ENCODE measurements around the gene PIGV. TPM values are rescaled to one million over a fixed set of nuclear protein-coding genes. Genes with fewer than 3 reads are reported as not detected.
"Not testable (repeated sequence)": the region's sequence is repeated elsewhere in the genome, so short reads cannot be mapped to it uniquely, and the experiment has no call there.

PIGV gene
- polyA plus RNA-seq, 3 donors = 17.7 to 19.9 (median 19.2) TPM

- DNase-seq (ENCODE audit: low read depth in 3 of 3, low spot score in 2 of 3) = no peak
Observed at GRCh38 chr1:26829184-26829911, 41.6 kb downstream of the PIGV start.

GRCh38 chr1:26831059-26831458 is 43.3 kb downstream of the PIGV start:
- DNase-seq (ENCODE audit: low read depth in 3 of 3, low spot score in 2 of 3) = no peak

- DNase-seq (ENCODE audit: low read depth in 3 of 3, low spot score in 2 of 3) = no peak
Observed at GRCh38 chr1:26831546-26832248, 43.9 kb downstream of the PIGV start.

GRCh38 chr1:26832249-26832960 is 44.7 kb downstream of the PIGV start:
- DNase-seq (ENCODE audit: low read depth in 3 of 3, low spot score in 2 of 3) = no peak

GRCh38 chr1:26833432-26834405 is 46.0 kb downstream of the PIGV start:
- DNase-seq (ENCODE audit: low read depth in 3 of 3, low spot score in 2 of 3) = no peak

GRCh38 chr1:26837665-26838064 is 49.9 kb downstream of the PIGV start:
- not testable (repeated sequence) for DNase-seq (ENCODE audit: low read depth in 3 of 3, low spot score in 2 of 3)

- DNase-seq (ENCODE audit: low read depth in 3 of 3, low spot score in 2 of 3) = no peak
Observed at GRCh38 chr1:26838474-26839338, 51.0 kb downstream of the PIGV start.

- no peak for DNase-seq (ENCODE audit: low read depth in 3 of 3, low spot score in 2 of 3)
Observed at GRCh38 chr1:26839339-26839722, 51.6 kb downstream of the PIGV start.

GRCh38 chr1:26839779-26840178 is 52.0 kb downstream of the PIGV start:
- DNase-seq (ENCODE audit: low read depth in 3 of 3, low spot score in 2 of 3) = no peak

- DNase-seq (ENCODE audit: low read depth in 3 of 3, low spot score in 2 of 3) = no peak
Observed at GRCh38 chr1:26844424-26845196, 56.9 kb downstream of the PIGV start.

- not testable (repeated sequence) for DNase-seq (ENCODE audit: low read depth in 3 of 3, low spot score in 2 of 3)
Observed at GRCh38 chr1:26847826-26848225, 60.1 kb downstream of the PIGV start.

Other genes with a start within 250 kb of the PIGV start
- gene ARID1A, start 91.9 kb upstream of the PIGV start, polyA plus RNA-seq (ENCODE audit: insufficient read length in 3 of 3) = 10 to 100 TPM; 85.3 to 89.6 (median 88.3) TPM
- 10 to 100 TPM; 18.6 to 19.3 (median 19.0) TPM for gene ZDHHC18, start 38.7 kb downstream of the PIGV start, polyA plus RNA-seq (ENCODE audit: insufficient read length in 3 of 3)
- gene SFN, start 75.2 kb downstream of the PIGV start, polyA plus RNA-seq (ENCODE audit: insufficient read length in 3 of 3) = under 1 TPM; 0.28 to 0.75 (median 0.46) TPM
- gene GPN2, start 102.3 kb downstream of the PIGV start, polyA plus RNA-seq (ENCODE audit: insufficient read length in 3 of 3) = 10 to 100 TPM; 26.4 to 27.4 (median 27.0) TPM
- 10 to 100 TPM; 14.1 to 15.5 (median 15.2) TPM for gene GPATCH3, start 112.5 kb downstream of the PIGV start, polyA plus RNA-seq (ENCODE audit: insufficient read length in 3 of 3)
- gene NR0B2, start 126.0 kb downstream of the PIGV start, polyA plus RNA-seq (ENCODE audit: insufficient read length in 3 of 3) = 1 to 10 TPM; 1.2 to 1.6 (median 1.3) TPM
- 10 to 100 TPM; 84.6 to 93.0 (median 92.7) TPM for gene NUDC, start 133.8 kb downstream of the PIGV start, polyA plus RNA-seq (ENCODE audit: insufficient read length in 3 of 3)
- gene KDF1, start 172.5 kb downstream of the PIGV start, polyA plus RNA-seq (ENCODE audit: insufficient read length in 3 of 3) = 10 to 100 TPM in 1 of 3 donors, 1 to 10 TPM in 2; 8.6 to 10.4 (median 9.3) TPM
- gene TRNP1, start 205.7 kb downstream of the PIGV start, polyA plus RNA-seq (ENCODE audit: insufficient read length in 3 of 3) = 1 to 10 TPM; 4.9 to 5.9 (median 5.4) TPM
- gene TENT5B, start 224.9 kb downstream of the PIGV start, polyA plus RNA-seq (ENCODE audit: insufficient read length in 3 of 3) = 1 to 10 TPM in 2 of 3 donors, under 1 TPM in 1; 0.80 to 1.4 (median 1.0) TPM

Data from right renal cortex interstitium (tissue), 3 donors.